OCI-LY7 (cell line): Measurements from ENCODE around the gene FMN2. TPM values are rescaled to one million over a fixed set of nuclear protein-coding genes. Genes with fewer than 3 reads are reported as not detected.

Source experiments
- BruUV-seq: library from RNA; stranded (reverse); fragments of 400-500 nt; replicated peaks from 2 replicates; lab custom pipeline; 2021; lab: Mats Ljungman, UMichigan
- CTCF ChIA-PET: fragments of 300-600 bp; sonication (Branson Sonifier 250); formaldehyde crosslinking; loops from one replicate; lab custom pipeline; 2022; ENCODE audit warnings: antibody characterized with exemption; ENCODE audit not compliant: unreplicated experiment; lab: Charles Lee
- POLR2A ChIA-PET: fragments of 300-600 bp; sonication (Branson Sonifier 250); formaldehyde crosslinking; loops from one replicate; lab custom pipeline; 2022; ENCODE audit warnings: antibody characterized with exemption; lab: Charles Lee
- DNase-seq: peaks from one replicate; pipeline ENCODE4 v3.0.0-alpha.2; 2015; ENCODE audit warnings: low spot score
- H2AFZ ChIP-seq: fragments of 200-600 bp; sonication (generic), shearing (Covaris generic); 2 replicates; pipeline ENCODE4 v1.6.1; 2014; ENCODE audit warnings: mild to moderate bottlenecking, antibody characterized with exemption, low read length, moderate library complexity
- H3K27ac ChIP-seq: fragments of 200-600 bp; sonication (generic); 2 replicates; pipeline ENCODE4 v1.5.1; 2014; ENCODE audit warnings: mixed run types, low read depth, mild to moderate bottlenecking, moderate library complexity, low read length, inconsistent platforms; ENCODE audit not compliant: poor library complexity, severe bottlenecking
- H3K36me3 ChIP-seq: fragments of 200-600 bp; sonication (generic); 2 replicates; pipeline ENCODE4 v1.6.1; 2014; ENCODE audit warnings: mild to moderate bottlenecking, antibody characterized with exemption, low read length, moderate library complexity, mixed read lengths; ENCODE audit not compliant: insufficient read depth
- H3K4me1 ChIP-seq: fragments of 200-600 bp; sonication (generic); 2 replicates; pipeline ENCODE4 v1.5.1; 2014; ENCODE audit warnings: mild to moderate bottlenecking, low read length; ENCODE audit not compliant: insufficient read depth, poor library complexity, severe bottlenecking
- H3K4me2 ChIP-seq: fragments of 200-600 bp; sonication (generic); 2 replicates; pipeline ENCODE4 v1.6.1; 2014; ENCODE audit warnings: mild to moderate bottlenecking, low read length
- H3K4me3 ChIP-seq: fragments of 200-600 bp; sonication (generic); 2 replicates; pipeline ENCODE4 v1.5.1; 2014; ENCODE audit warnings: mild to moderate bottlenecking, low read depth, low read length; ENCODE audit not compliant: poor library complexity, severe bottlenecking
- H3K79me2 ChIP-seq: fragments of 200-600 bp; sonication (generic); 2 replicates; pipeline ENCODE4 v1.6.1; 2016; ENCODE audit warnings: low read depth, mild to moderate bottlenecking, low read length, moderate library complexity, mixed read lengths; ENCODE audit not compliant: insufficient read depth
- H3K9me2 ChIP-seq: fragments of 200-600 bp; sonication (generic); 2 replicates; pipeline ENCODE4 v1.6.1; 2016; ENCODE audit warnings: mild to moderate bottlenecking, low read length, mixed read lengths; ENCODE audit not compliant: insufficient read depth
- H3K9me3 ChIP-seq: fragments of 200-600 bp; sonication (generic); 2 replicates; pipeline ENCODE4 v1.6.1; 2014; ENCODE audit warnings: mild to moderate bottlenecking, mixed run types, low read length, mixed read lengths
- H4K20me1 ChIP-seq: fragments of 200-600 bp; sonication (generic); 2 replicates; pipeline ENCODE4 v1.6.1; 2014; ENCODE audit warnings: mild to moderate bottlenecking, antibody characterized with exemption, low read length, moderate library complexity, mixed read lengths; ENCODE audit not compliant: insufficient read depth
- EZH2phosphoT487 ChIP-seq: fragments of 200-600 bp; sonication (generic); IDR thresholded peaks from 2 replicates; pipeline ENCODE4 v1.6.1; 2018; ENCODE audit warnings: low read depth, borderline replicate concordance, mild to moderate bottlenecking, mixed run types, antibody characterized with exemption, low read length, moderate library complexity, mixed read lengths
- intact Hi-C: fragments of 100-400 bp; cut with micrococcal nuclease; formaldehyde crosslinking; loops from one replicate; pipeline ENCODE4 v1.10.0; 2022; ENCODE audit not compliant: unreplicated experiment
- total RNA-seq, 2 experiments: library from RNA; depleted of rRNA in 1 of 2; stranded (reverse); fragments of >200 nt in 1 of 2; shearing (Covaris generic) in 1 of 2; gene quantifications; 2 replicates each; pipeline ENCODE4 v1.2.3, GENCODE V29; 2014 to 2022
- TF ChIP-seq, protein P1 (sequence below): fragments of 200-600 bp; sonication (generic); conservative IDR thresholded peaks from 2 replicates; pipeline ENCODE4 v1.5.1; 2014; ENCODE audit warnings: mild to moderate bottlenecking, antibody characterized with exemption, low read length, moderate library complexity, mixed read lengths

FMN2 gene
- total RNA-seq, 2 experiments from 2014 or later: not detected

DNA sequence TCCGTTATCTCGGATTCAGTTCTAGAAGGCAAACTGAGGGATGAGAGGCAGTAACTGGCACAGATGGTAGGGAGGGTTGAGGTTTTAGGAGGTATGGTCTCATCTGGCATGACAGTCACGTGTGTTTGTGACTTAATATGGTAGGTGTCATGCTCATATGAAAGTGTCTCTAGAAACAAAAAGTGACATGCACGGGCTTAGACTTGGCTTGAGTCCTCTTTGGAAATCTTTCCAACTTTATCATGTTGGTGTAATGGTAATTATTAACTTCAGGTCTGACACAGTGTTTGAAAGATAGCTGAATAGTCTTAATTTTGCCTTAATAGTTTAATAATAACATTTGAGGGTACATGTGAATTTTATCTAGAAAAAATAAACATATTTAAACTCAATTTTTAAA is 218.1 kb downstream of the FMN2 start:
- H3K9me3 ChIP-seq: no peaks in the 10 kb centered on the region
- intact Hi-C loops: no loop called here
- no peak for DNase-seq
- no peaks in the 10 kb centered on the region for H3K36me3 ChIP-seq
- H2AFZ ChIP-seq: no peak overlapping the region
- BruUV-seq: no TSS peak
- TF ChIP-seq, protein P1, sequence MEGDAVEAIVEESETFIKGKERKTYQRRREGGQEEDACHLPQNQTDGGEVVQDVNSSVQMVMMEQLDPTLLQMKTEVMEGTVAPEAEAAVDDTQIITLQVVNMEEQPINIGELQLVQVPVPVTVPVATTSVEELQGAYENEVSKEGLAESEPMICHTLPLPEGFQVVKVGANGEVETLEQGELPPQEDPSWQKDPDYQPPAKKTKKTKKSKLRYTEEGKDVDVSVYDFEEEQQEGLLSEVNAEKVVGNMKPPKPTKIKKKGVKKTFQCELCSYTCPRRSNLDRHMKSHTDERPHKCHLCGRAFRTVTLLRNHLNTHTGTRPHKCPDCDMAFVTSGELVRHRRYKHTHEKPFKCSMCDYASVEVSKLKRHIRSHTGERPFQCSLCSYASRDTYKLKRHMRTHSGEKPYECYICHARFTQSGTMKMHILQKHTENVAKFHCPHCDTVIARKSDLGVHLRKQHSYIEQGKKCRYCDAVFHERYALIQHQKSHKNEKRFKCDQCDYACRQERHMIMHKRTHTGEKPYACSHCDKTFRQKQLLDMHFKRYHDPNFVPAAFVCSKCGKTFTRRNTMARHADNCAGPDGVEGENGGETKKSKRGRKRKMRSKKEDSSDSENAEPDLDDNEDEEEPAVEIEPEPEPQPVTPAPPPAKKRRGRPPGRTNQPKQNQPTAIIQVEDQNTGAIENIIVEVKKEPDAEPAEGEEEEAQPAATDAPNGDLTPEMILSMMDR: no peak
- no peak for TF ChIP-seq EZH2phosphoT487
- H4K20me1 ChIP-seq: no peaks in the 10 kb centered on the region
- no peak overlapping the region for H3K4me3 ChIP-seq
- POLR2A ChIA-PET: no interaction called here
- no peaks in the 10 kb centered on the region for H3K9me2 ChIP-seq
- H3K27ac ChIP-seq: no peak overlapping the region
- no peaks in the 10 kb centered on the region for H3K4me1 ChIP-seq
- H3K79me2 ChIP-seq: no peaks in the 10 kb centered on the region
- CTCF ChIA-PET: no interaction called here
- no peak overlapping the region for H3K4me2 ChIP-seq

DNA sequence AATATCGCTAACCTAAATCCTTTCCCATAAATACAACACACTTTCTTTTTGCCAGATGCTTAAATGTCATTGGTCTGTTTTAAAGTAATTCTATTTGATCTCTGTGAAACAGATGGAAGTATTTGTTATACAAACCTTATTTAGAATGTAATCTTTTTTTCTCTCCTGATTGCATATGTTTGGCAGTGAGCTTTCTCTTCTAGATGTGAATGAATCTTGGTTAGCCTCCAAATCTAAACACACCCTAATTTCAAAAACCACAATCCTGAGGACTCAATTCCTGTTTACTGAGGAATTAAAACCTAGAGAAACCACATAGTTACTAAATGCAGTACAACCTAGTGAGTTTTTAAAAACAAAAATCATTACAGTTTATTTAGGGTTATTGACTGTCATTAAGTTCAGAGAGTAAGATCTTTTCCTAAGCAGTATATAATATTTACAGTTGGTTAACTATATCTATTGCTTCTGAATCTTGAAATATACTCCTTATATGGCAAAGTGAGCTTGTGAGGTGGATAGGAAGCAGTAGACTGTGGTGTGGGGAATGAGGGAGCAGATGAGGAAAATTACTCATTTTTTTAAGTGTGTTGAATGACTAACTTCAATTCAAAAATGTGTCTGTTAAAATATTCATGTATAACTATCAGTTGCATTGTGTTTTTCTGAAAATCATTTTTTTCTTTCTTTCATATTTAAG is 218.7 kb downstream of the FMN2 start:
- no peak for DNase-seq
- intact Hi-C loops: no loop called here
- Histone ChIP-seq H3K4me2 (no peak overlapping the region), H3K79me2 (no peaks in the 10 kb centered on the region), H3K9me2 (no peaks in the 10 kb centered on the region), H3K4me3 (no peak overlapping the region), H4K20me1 (no peaks in the 10 kb centered on the region), H2AFZ (no peak overlapping the region), H3K27ac (no peak overlapping the region), H3K36me3 (no peaks in the 10 kb centered on the region), H3K9me3 (no peaks in the 10 kb centered on the region), H3K4me1 (no peaks in the 10 kb centered on the region)
- BruUV-seq: no TSS peak
- no peak for TF ChIP-seq EZH2phosphoT487
- TF ChIP-seq, protein P1: no peak
- POLR2A ChIA-PET: interaction anchor here (0.6 kb wide), 1 partner anchor 14 kb away, joined by 6 read pairs; no protein-coding TSS in a partner anchor
- CTCF ChIA-PET: no interaction called here

DNA sequence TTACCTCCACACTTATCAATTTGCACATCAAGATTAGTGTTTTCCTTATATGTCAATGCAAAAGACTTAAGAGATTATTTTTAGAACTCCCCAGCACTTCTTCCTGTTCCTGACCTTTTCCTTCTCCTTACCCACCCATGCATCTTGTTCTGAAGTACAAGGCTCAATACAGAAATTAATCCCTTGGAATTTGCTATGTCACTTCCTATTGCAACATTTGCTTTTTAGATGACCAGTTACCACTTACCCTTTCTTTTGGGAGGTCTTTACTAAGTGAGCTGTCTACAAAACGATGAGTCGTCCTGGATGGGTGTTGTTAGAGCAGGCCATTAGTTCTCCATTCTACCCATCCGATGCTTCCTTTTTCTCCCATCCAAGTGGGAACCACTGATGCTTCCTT is 221.2 kb downstream of the FMN2 start:
- Histone ChIP-seq H3K79me2 (no peaks in the 10 kb centered on the region), H3K36me3 (no peaks in the 10 kb centered on the region), H3K4me1 (no peaks in the 10 kb centered on the region), H4K20me1 (no peaks in the 10 kb centered on the region), H3K9me2 (no peaks in the 10 kb centered on the region), H2AFZ (no peak overlapping the region), H3K4me3 (no peak overlapping the region), H3K9me3 (no peaks in the 10 kb centered on the region), H3K4me2 (no peak overlapping the region), H3K27ac (no peak overlapping the region)
- ChIA-PET POLR2A (no interaction called here), CTCF (no interaction called here)
- no peak for DNase-seq
- intact Hi-C loops: no loop called here
- BruUV-seq: no TSS peak
- TF ChIP-seq, protein P1: no peak
- no peak for TF ChIP-seq EZH2phosphoT487
